Activated naive CD8-positive, alpha-beta T cell treated with anti-CD3 and anti-CD28 coated beads for 36 hours (primary cell): Measurements from ENCODE around the gene APIP. TPM values are rescaled to one million over a fixed set of nuclear protein-coding genes. Genes with fewer than 3 reads are reported as not detected.

Source experiments
- DNase-seq: peaks from one replicate; pipeline ENCODE4 v3.0.0; 2021
- H3K27ac Mint-ChIP-seq: one replicate; pipeline ENCODE4 v1.8.0; 2022; ENCODE audit warnings: mild to moderate bottlenecking, moderate library complexity, mixed read lengths
- H3K27me3 Mint-ChIP-seq: one replicate; pipeline ENCODE4 v1.8.0; 2022; ENCODE audit warnings: mild to moderate bottlenecking, mixed read lengths
- H3K36me3 Mint-ChIP-seq: one replicate; pipeline ENCODE4 v1.8.0; 2021; ENCODE audit warnings: mild to moderate bottlenecking, mixed read lengths
- H3K4me1 Mint-ChIP-seq: one replicate; pipeline ENCODE4 v1.8.0; 2021; ENCODE audit warnings: mixed read lengths
- H3K4me3 Mint-ChIP-seq: one replicate; pipeline ENCODE4 v1.8.0; 2022; ENCODE audit warnings: mild to moderate bottlenecking, moderate library complexity, mixed read lengths
- H3K9me3 Mint-ChIP-seq: one replicate; pipeline ENCODE4 v1.8.0; 2022; ENCODE audit warnings: mixed read lengths
- total RNA-seq, 2 experiments: library from RNA; stranded (reverse); gene quantifications; one replicate each; pipeline ENCODE4 v1.2.3, GENCODE V29; 2021

Gene APIP
- 10 to 100 TPM; 38.3 to 39.5 TPM for total RNA-seq

- no peaks in the 10 kb centered on the region for H3K27me3 Mint-ChIP-seq
- peaks cover 15% of the 10 kb centered on the region for H3K36me3 Mint-ChIP-seq
- H3K4me1 Mint-ChIP-seq: peaks cover 32% of the 10 kb centered on the region
- H3K27ac Mint-ChIP-seq: peak within 1 kb of the TSS; percentile 85
- peak; percentile 95 for DNase-seq
- peaks cover 1% of the 10 kb centered on the region for H3K9me3 Mint-ChIP-seq
- peak within 1 kb of the TSS; percentile 86 for H3K4me3 Mint-ChIP-seq
Measured at GRCh38 chr11:34916015-34916842, at the start of gene APIP, which contains the start of gene PDHX. Gene APIP, minus strand, starts transcription at chr11:34916379. Its CDS starts 95 bp downstream, at chr11:34916284. Gene PDHX, plus strand, starts transcription at chr11:34916618. Its CDS starts 38 bp downstream, at chr11:34916656.

- no peaks in the 10 kb centered on the region for H3K9me3 Mint-ChIP-seq
- peaks cover 21% of the 10 kb centered on the region for H3K36me3 Mint-ChIP-seq
- H3K27ac Mint-ChIP-seq: no peak overlapping the region
- H3K4me3 Mint-ChIP-seq: no peak overlapping the region
- H3K27me3 Mint-ChIP-seq: no peaks in the 10 kb centered on the region
- no peak for DNase-seq
- no peaks in the 10 kb centered on the region for H3K4me1 Mint-ChIP-seq
Measured at GRCh38 chr11:34964610-34965331, 48.6 kb upstream of the APIP start.

GRCh38 chr11:34963351-34963750, 47.2 kb upstream of the APIP start:
- H3K4me3 Mint-ChIP-seq: no peak overlapping the region

GRCh38 chr11:34962034-34962433, 45.9 kb upstream of the APIP start:
- no peaks in the 10 kb centered on the region for H3K9me3 Mint-ChIP-seq
- H3K27me3 Mint-ChIP-seq: no peaks in the 10 kb centered on the region
- H3K4me3 Mint-ChIP-seq: no peak overlapping the region
- H3K36me3 Mint-ChIP-seq: peaks cover 13% of the 10 kb centered on the region
- no peaks in the 10 kb centered on the region for H3K4me1 Mint-ChIP-seq
- H3K27ac Mint-ChIP-seq: no peak overlapping the region
- DNase-seq: no peak

More at GRCh38 chr11:34963351-34963750, 47.2 kb upstream of the APIP start:
- no peak overlapping the region for H3K27ac Mint-ChIP-seq
- no peaks in the 10 kb centered on the region for H3K9me3 Mint-ChIP-seq
- no peak for DNase-seq
- peaks cover 15% of the 10 kb centered on the region for H3K36me3 Mint-ChIP-seq
- no peaks in the 10 kb centered on the region for H3K4me1 Mint-ChIP-seq
- H3K27me3 Mint-ChIP-seq: no peaks in the 10 kb centered on the region

GRCh38 chr11:34960277-34960676, 44.1 kb upstream of the APIP start:
- Mint-ChIP-seq H3K4me1 (no peaks in the 10 kb centered on the region), H3K4me3 (no peak overlapping the region), H3K27ac (no peak overlapping the region), H3K27me3 (no peaks in the 10 kb centered on the region), H3K36me3 (peaks cover 7% of the 10 kb centered on the region), H3K9me3 (no peaks in the 10 kb centered on the region)
- no peak for DNase-seq

- no peak overlapping the region for H3K4me3 Mint-ChIP-seq
- H3K4me1 Mint-ChIP-seq: peaks cover 2% of the 10 kb centered on the region
- H3K9me3 Mint-ChIP-seq: no peaks in the 10 kb centered on the region
- H3K27me3 Mint-ChIP-seq: no peaks in the 10 kb centered on the region
- H3K36me3 Mint-ChIP-seq: peaks cover 8% of the 10 kb centered on the region
- H3K27ac Mint-ChIP-seq: no peak overlapping the region
- no peak for DNase-seq
Measured at GRCh38 chr11:34959770-34960169, 43.6 kb upstream of the APIP start.

GRCh38 chr11:34957606-34958005, 41.4 kb upstream of the APIP start:
- DNase-seq: no peak
- Mint-ChIP-seq H3K9me3 (no peaks in the 10 kb centered on the region), H3K36me3 (peaks cover 12% of the 10 kb centered on the region), H3K27me3 (no peaks in the 10 kb centered on the region), H3K4me1 (peaks cover 11% of the 10 kb centered on the region), H3K4me3 (no peak overlapping the region), H3K27ac (no peak overlapping the region)

GRCh38 chr11:34957206-34957605, 41.0 kb upstream of the APIP start:
- no peak overlapping the region for H3K27ac Mint-ChIP-seq
- peaks cover 10% of the 10 kb centered on the region for H3K36me3 Mint-ChIP-seq
- H3K27me3 Mint-ChIP-seq: no peaks in the 10 kb centered on the region
- no peaks in the 10 kb centered on the region for H3K9me3 Mint-ChIP-seq
- peaks cover 11% of the 10 kb centered on the region for H3K4me1 Mint-ChIP-seq
- no peak for DNase-seq
- no peak overlapping the region for H3K4me3 Mint-ChIP-seq

GRCh38 chr11:34953955-34954354, 37.8 kb upstream of the APIP start:
- no peak overlapping the region for H3K27ac Mint-ChIP-seq
- DNase-seq: no peak
- H3K9me3 Mint-ChIP-seq: no peaks in the 10 kb centered on the region
- H3K4me1 Mint-ChIP-seq: peaks cover 11% of the 10 kb centered on the region
- H3K27me3 Mint-ChIP-seq: no peaks in the 10 kb centered on the region
- peaks cover 14% of the 10 kb centered on the region for H3K36me3 Mint-ChIP-seq
- H3K4me3 Mint-ChIP-seq: no peak overlapping the region

- H3K36me3 Mint-ChIP-seq: peaks cover 24% of the 10 kb centered on the region
- no peaks in the 10 kb centered on the region for H3K27me3 Mint-ChIP-seq
- no peak overlapping the region for H3K27ac Mint-ChIP-seq
- no peak overlapping the region for H3K4me3 Mint-ChIP-seq
- no peak for DNase-seq
- peaks cover 4% of the 10 kb centered on the region for H3K9me3 Mint-ChIP-seq
- H3K4me1 Mint-ChIP-seq: peaks cover 22% of the 10 kb centered on the region
Measured at GRCh38 chr11:34948696-34949095, 32.5 kb upstream of the APIP start.

GRCh38 chr11:34944692-34945091, 28.5 kb upstream of the APIP start:
- peaks cover 4% of the 10 kb centered on the region for H3K9me3 Mint-ChIP-seq
- H3K27ac Mint-ChIP-seq: no peak overlapping the region
- peaks cover 24% of the 10 kb centered on the region for H3K36me3 Mint-ChIP-seq
- H3K27me3 Mint-ChIP-seq: no peaks in the 10 kb centered on the region
- H3K4me3 Mint-ChIP-seq: no peak overlapping the region
- no peak for DNase-seq
- H3K4me1 Mint-ChIP-seq: peaks cover 33% of the 10 kb centered on the region

- Mint-ChIP-seq H3K36me3 (peaks cover 23% of the 10 kb centered on the region), H3K4me3 (no peak overlapping the region), H3K4me1 (peaks cover 33% of the 10 kb centered on the region), H3K9me3 (peaks cover 4% of the 10 kb centered on the region), H3K27ac (no peak overlapping the region), H3K27me3 (no peaks in the 10 kb centered on the region)
- DNase-seq: no peak
Measured at GRCh38 chr11:34941688-34942087, 25.5 kb upstream of the APIP start.

GRCh38 chr11:34940026-34940677, 24.0 kb upstream of the APIP start:
- Mint-ChIP-seq H3K27ac (no peak overlapping the region), H3K27me3 (no peaks in the 10 kb centered on the region), H3K36me3 (peaks cover 27% of the 10 kb centered on the region), H3K4me3 (no peak overlapping the region), H3K4me1 (peaks cover 30% of the 10 kb centered on the region), H3K9me3 (peaks cover 6% of the 10 kb centered on the region)
- no peak for DNase-seq

- Mint-ChIP-seq H3K27me3 (no peaks in the 10 kb centered on the region), H3K27ac (no peak overlapping the region), H3K36me3 (peaks cover 25% of the 10 kb centered on the region), H3K4me1 (peaks cover 29% of the 10 kb centered on the region), H3K4me3 (no peak overlapping the region), H3K9me3 (peaks cover 1% of the 10 kb centered on the region)
- DNase-seq: no peak
Measured at GRCh38 chr11:34938611-34939010, 22.4 kb upstream of the APIP start.
